HG03432 (cell line): Measurements from ENCODE around the gene BSG.

Experiments used
- ATAC-seq: cut with Tn5 transposase; IDR thresholded peaks from one replicate; pipeline ENCODE4 v1.9.1; 2021; ENCODE audit warnings: mild to moderate bottlenecking, moderate library complexity; ENCODE audit not compliant: unreplicated experiment

Gene BSG

GRCh38 chr19:539429-540030 lies 32.9 kb upstream of the BSG start:
- no peak for ATAC-seq

DNA sequence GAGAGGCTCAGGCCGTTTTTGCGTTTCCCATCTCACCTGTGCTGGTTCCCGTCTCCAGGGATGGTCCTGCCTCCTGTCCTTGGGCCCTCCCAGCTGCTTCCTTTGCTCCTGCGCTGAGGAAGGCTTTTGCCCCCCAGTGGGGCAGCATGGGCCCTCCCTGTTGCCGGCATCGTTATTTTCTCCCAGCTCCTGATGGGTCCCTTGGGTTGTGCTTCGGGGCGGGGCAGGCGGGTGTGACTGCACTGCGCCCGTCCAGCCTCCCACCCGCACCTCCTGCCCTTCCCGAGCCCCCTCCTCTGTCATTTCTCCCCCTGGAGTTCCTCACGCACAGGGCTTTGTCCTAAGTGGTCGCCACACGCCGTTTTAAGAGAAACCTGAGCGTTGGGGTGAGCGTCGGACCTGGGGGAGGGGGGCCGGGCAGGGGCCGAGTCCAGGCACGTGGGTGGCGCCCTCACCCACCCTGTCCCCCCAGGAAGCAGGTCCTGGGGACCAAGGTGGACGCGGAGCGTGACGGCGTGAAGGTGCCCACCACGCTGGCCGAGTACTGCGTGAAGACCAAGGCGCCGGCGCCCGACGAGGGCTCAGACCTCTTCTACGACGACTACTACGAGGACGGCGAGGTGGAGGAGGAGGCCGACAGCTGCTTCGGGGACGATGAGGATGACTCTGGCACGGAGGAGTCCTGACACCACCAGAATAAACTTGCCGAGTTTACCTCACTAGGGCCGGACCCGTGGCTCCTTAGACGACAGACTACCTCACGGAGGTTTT lies 31.3 kb upstream of the BSG start:
- ATAC-seq: no peak

GRCh38 chr19:541699-542098 lies 30.7 kb upstream of the BSG start:
- no peak for ATAC-seq

DNA sequence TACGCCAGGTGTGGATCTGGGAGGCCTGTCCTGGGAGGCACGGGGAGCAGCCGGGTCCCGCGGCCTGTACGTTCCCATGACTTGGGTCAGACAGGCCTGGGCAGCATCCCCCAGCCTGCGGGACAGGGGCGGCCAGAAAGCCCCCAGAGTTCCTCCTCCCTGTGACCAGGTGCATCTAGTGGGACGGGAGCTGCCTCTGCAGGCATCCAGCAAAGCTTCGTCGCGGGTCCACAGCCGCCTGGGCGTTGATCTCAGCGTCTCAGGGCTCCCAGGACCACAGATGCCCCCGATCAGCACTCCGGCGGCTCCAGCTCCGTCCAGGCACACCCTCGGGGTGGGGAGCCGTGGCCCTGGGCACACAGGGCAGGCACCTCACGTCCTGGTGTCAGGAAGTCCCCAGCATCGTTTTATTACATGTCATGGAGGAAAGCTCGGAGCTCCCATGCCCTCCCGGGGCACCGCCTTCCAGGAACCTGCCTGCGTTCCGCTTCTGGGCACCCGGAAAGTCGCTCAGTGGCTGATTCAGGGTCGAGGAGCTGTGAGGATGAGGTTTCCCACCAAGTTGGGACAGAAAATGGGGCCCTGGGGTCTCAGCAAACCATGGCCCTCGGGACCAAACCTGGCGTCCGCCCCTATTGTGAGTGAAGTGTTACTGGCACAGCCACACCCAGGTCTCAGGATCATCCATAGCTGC lies 30.1 kb upstream of the BSG start:
- ATAC-seq: no peak

DNA sequence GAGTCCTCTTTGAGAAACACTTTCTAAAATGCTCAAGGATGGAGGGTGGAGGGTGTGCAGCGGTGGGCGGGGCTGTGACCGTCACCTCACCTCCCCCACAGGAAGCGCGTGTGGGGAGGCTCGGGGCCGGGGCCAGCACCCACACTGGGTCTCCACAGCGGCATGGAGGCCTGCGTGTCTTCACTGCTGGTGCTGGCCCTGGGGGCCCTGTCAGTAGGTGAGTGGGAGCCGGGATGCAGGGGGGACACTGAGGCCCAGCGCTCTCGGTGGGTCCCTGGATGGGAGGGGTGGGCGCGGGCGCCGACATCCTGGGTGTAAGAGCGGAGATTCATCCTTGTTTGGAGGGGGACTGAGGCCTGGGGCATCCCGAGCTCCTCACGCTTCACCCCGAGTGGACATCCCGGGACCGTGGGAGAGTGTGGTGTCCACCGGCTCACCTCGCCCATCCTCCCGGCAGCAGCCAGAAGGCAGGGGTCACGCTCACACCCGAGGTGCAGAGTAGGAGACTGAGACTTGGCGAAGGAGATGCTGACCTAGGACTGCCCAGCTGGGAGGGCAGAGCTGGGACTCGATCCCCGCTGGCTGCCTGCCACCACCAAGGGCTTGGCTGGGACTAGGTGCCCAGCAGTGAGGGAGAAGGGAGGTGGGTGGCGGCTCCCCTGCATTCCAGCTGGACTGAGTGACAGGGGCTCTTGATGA lies 28.3 kb upstream of the BSG start, which contains the start of gene GZMM:
TSS of gene GZMM (plus strand) at position 144 of the 699 bp plus-strand sequence. CDS start at position 163, 19 bp downstream.
- no peak for ATAC-seq

DNA sequence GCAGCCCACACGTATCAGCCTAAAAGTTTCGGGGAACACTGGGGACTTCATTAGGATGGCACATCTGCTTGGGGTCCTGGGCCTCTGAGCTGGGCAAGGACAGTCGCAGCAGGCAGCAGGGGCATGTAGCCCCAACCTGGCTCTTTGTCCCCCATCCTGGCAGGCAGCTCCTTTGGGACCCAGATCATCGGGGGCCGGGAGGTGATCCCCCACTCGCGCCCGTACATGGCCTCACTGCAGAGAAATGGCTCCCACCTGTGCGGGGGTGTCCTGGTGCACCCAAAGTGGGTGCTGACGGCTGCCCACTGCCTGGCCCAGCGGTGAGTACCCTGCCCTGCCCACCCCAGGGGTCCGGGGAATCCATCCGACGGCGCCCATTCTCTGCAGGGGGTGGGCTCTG lies 25.3 kb upstream of the BSG start:
- no peak for ATAC-seq

DNA sequence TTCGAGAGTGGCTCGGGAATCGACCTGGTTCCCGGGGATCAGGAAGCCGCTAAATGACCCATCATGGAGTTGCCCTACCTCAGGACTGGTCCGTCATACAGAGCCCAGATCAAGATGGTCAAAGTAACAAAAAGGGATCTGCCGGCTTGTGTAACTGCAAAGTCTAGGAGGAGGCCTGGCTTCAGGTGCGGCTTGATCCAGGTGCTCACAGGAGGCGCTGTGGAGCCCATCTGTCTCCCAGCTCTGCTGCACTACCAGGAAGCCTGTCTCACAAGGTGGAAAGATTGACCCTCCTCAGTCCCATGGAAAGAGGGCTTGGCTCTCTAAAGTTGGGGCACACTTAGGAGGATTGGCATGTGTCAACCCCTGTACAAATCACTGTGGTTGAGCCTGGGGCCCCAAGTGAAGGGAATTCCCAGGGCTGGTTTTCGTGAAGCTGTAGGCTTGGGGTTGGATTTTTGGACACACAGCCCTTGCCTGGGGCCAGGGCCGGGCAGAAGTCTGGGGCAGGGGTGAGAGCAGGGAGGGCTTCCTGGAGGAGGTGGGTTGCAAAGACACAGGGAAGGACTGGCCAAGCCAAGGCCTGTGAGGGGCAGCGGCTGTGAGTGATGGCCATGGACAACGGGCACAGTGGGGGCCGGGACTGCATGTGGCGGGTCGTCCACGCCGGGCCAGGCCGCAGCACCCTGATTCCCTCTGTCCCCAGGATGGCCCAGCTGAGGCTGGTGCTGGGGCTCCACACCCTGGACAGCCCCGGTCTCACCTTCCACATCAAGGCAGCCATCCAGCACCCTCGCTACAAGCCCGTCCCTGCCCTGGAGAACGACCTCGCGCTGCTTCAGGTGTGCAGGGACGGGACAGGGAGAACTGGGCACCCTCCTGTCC lies 24.3 kb upstream of the BSG start:
- no peak for ATAC-seq

DNA sequence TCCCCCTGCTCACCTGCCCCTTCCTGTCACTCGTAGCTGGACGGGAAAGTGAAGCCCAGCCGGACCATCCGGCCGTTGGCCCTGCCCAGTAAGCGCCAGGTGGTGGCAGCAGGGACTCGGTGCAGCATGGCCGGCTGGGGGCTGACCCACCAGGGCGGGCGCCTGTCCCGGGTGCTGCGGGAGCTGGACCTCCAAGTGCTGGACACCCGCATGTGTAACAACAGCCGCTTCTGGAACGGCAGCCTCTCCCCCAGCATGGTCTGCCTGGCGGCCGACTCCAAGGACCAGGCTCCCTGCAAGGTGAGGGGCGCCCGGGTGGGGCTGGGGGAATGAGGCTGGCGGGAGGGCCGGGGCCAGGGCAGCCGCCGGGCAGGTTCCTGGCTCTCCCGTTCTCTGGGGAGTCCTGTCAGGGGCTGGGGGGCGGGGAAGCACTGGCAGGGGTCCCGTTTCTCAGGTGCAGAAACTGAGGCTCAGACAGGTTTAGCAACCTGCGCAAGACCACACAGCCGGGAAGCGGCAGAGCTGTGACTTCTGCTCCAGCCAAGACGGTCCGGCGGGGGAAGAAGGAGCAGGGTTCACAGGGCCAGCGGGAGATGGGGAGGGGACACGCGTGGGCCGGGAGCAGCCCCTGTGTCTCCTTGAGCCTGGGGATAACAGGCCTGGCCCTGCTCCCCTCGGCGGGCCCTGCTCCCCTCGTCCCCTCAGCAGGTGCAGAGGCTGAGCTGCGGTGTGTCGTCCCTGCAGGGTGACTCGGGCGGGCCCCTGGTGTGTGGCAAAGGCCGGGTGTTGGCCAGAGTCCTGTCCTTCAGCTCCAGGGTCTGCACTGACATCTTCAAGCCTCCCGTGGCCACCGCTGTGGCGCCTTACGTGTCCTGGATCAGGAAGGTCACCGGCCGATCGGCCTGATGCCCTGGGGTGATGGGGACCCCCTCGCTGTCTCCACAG lies 23.2 kb upstream of the BSG start:
- no peak for ATAC-seq

- no peak for ATAC-seq
These were observed 17.6 kb upstream of the BSG start for GRCh38 chr19:554817-555216.

DNA sequence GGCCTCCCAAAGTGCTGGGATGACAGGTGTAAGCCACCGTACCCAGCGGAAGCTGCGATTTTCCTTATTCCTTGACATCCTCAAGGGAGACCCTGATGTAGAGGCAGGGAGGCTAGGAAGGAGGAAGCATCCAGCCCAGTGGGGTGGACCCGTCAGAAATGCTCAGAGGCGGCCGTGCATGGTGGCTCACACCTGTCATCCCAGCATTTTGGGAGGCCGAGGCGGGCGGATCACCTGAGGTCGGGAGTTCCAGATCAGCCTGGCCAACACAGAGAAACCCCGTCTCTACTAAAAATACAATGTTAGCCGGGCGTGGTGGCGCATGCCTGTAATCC lies 17.0 kb upstream of the BSG start:
- no peak for ATAC-seq

GRCh38 chr19:556611-557382 lies 15.6 kb upstream of the BSG start:
- no peak for ATAC-seq

DNA sequence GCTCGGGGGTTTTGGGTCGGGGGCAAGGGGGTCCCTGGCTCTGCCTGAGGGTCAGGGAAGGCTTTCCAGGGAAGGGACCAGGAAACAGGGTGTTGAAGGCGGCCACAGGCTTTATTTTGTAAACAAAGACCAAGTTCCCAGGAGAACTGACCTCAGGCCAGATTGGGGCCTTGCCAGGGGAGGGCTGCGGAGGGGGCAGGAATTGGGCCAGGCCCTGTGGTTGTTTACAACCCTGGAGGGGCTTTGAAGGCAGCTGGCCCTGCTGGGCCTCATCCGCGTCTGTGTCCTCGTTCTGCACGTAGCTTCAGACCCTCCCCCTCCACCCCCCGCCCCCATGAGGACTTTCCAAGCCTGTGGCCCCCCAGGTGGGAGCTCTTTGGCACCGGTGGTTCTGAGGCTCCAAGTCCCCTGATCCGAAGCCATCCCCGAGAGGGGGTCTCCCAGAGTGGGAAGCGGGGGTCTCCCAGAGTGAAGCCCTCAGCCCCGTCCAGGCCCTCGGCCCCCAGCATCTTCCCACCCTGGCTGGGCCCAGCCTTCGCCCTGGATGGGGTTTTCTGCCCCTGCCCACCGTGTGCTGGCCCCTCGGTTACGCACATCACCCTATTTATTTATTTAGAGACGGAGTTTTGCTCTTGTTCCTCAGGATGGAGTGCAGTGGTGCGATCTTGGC lies 13.5 kb upstream of the BSG start:
- ATAC-seq: no peak

DNA sequence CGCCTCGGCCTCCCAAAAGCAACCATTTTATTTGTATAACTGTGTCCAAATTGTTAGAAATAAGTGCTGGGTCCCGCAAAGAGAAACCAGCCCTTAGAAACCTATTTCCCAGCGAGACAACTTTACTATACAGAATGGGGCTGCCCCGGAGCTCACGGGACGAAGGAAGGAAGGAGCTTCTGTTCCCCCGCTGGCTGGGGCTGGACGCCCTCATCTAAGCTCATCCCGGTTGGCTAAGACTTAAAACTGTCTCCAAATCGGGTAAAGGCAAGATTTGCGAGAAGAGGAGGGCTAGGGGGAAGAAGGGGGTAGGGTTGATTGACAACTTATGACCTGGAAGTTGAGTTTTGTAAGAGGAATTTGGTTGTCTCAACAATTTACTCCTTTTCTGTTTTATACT lies 12.3 kb upstream of the BSG start:
- no peak for ATAC-seq

- no peak for ATAC-seq
These were observed 6.0 kb upstream of the BSG start for GRCh38 chr19:566403-566802.

GRCh38 chr19:566844-567243 lies 5.6 kb upstream of the BSG start:
- ATAC-seq: no peak

DNA sequence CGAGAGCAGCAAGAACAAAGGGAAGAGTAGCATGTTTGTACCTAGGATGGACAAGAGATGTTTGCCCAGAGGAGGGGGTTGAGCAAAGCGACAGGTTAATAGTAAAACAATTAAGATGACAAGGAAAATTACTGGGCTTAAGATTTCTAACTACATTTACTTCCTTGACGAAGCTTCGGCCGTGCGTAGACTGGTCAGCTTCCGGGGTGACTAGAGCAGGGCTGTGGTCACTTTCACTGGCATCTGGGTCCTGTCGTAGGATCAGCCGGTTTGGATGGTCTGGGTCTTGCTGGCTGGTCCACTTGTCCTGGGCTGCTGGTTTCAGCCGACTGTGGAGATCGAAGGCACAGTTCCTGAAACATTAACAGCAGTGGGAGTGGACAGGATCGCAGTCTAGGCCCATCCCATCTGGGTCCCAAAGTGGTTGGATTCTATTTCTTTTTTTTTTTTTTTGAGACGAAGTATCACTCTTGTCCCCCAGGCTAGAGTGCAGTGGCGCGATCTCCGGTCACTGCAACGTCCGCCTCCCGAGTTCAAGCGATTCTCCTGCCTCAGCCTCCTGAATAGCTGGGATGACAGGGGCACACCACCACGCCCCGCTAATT lies 5.0 kb upstream of the BSG start:
- ATAC-seq: no peak

DNA sequence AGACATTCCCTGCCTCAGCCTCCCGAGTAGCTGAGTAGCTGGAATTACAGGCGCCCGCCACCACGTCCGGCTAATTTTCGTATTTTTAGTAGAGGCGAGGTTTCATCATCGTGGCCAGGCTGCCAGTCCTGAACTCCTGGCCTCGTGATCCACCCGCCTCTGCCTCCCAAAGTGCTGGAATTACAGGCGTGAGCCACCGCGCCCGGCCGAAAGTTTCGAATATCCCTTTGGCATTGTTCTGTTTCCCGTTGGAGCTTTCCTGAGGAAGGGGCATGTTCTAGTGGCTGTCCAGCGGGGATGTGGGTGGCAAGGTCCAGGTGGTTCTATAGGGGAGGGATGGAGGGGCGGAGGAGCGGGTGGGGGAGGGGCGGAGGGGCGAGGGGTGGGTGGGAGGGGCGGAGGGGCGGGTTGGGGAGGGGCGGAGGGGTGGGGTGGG lies 2.1 kb upstream of the BSG start:
- ATAC-seq: no peak
